Neural cell (in vitro differentiated cells): ENCODE measurements around the gene BPI. TPM values are rescaled to one million over a fixed set of nuclear protein-coding genes. Genes with fewer than 3 reads are reported as not detected.
"Not testable (repeated sequence)": the region's sequence is repeated elsewhere in the genome, so short reads cannot be mapped to it uniquely, and the experiment has no call there.

ENCODE experiments used
- H2AFZ ChIP-seq: fragments of 200-600, 300-800 bp; sonication (generic), shearing (Covaris generic); 2 replicates; pipeline ENCODE4 v1.6.0; 2014; ENCODE audit warnings: low read depth, mild to moderate bottlenecking, antibody characterized with exemption, low read length, moderate library complexity
- H3F3A ChIP-seq: fragments of 200-600 bp; shearing (Covaris generic); 2 replicates; pipeline ENCODE4 v1.6.1; 2016; ENCODE audit warnings: mild to moderate bottlenecking, moderate library complexity, mixed read lengths, antibody characterized with exemption, low read length; ENCODE audit not compliant: insufficient read depth, poor library complexity, severe bottlenecking
- H3K27ac ChIP-seq: fragments of 200-600, 300-800 bp; sonication (generic), shearing (Covaris generic); 2 replicates; pipeline ENCODE4 v1.5.1; 2014; ENCODE audit warnings: mild to moderate bottlenecking, low read length, moderate library complexity
- H3K27me3 ChIP-seq: fragments of 300-800, 200-600 bp; sonication (generic), shearing (Covaris generic); 2 replicates; pipeline ENCODE4 v1.6.0; 2014; ENCODE audit warnings: mild to moderate bottlenecking, low read depth, low read length, moderate library complexity; ENCODE audit not compliant: insufficient read depth
- H3K36me3 ChIP-seq: fragments of 300-800, 200-600 bp; sonication (generic), shearing (Covaris generic); 2 replicates; pipeline ENCODE4 v1.5.1; 2014; ENCODE audit warnings: mild to moderate bottlenecking, antibody characterized with exemption, low read length, moderate library complexity; ENCODE audit not compliant: insufficient read depth
- H3K4me2 ChIP-seq: fragments of 300-800, 200-600 bp; sonication (generic), shearing (Covaris generic); 2 replicates; pipeline ENCODE4 v1.6.0; 2014; ENCODE audit warnings: mild to moderate bottlenecking, low read length
- H3K4me3 ChIP-seq: fragments of 300-800, 200-600 bp; sonication (generic), shearing (Covaris generic); 2 replicates; pipeline ENCODE4 v1.5.1; 2014; ENCODE audit warnings: mild to moderate bottlenecking, low read length, moderate library complexity
- H3K79me2 ChIP-seq: fragments of 200-600 bp; shearing (Covaris generic); replicated peaks from 2 replicates; pipeline ENCODE4 v1.6.0; 2014; ENCODE audit warnings: mild to moderate bottlenecking, low read length, moderate library complexity; ENCODE audit not compliant: insufficient read depth
- H3K9ac ChIP-seq: fragments of 300-800, 200-600 bp; sonication (generic), shearing (Covaris generic); 2 replicates; pipeline ENCODE4 v1.6.1; 2016; ENCODE audit warnings: mild to moderate bottlenecking, low read length, mixed read lengths
- H3K9me2 ChIP-seq: fragments of 200-600 bp; shearing (Covaris generic); 2 replicates; pipeline ENCODE4 v1.6.1; 2016; ENCODE audit warnings: mild to moderate bottlenecking, low read length, mixed read lengths; ENCODE audit not compliant: insufficient read depth
- H3K9me3 ChIP-seq: fragments of 200-600, 300-800 bp; sonication (generic), shearing (Covaris generic); 2 replicates; pipeline ENCODE4 v1.6.1; 2016; ENCODE audit warnings: mild to moderate bottlenecking, mixed run types, low read length, moderate library complexity, mixed read lengths
- H4K20me1 ChIP-seq: fragments of 200-600 bp; shearing (Covaris generic); 2 replicates; pipeline ENCODE4 v1.6.1; 2016; ENCODE audit warnings: mild to moderate bottlenecking, mixed run types; ENCODE audit not compliant: insufficient read depth
- CTCF ChIP-seq: fragments of 450-650 bp; IDR thresholded peaks from 2 replicates; pipeline ENCODE4 v1.5.1; 2014; ENCODE audit warnings: antibody characterized with exemption, mild to moderate bottlenecking, moderate library complexity; ENCODE audit not compliant: poor library complexity, severe bottlenecking
- EP300 ChIP-seq: fragments of 450-650 bp; conservative IDR thresholded peaks from 2 replicates; pipeline ENCODE4 v1.6.1; 2014; ENCODE audit warnings: antibody characterized with exemption, mild to moderate bottlenecking, moderate library complexity; ENCODE audit not compliant: poor library complexity, severe bottlenecking
- EZH2 ChIP-seq: fragments of 200-600, 300-800 bp; shearing (Covaris generic), sonication (generic); IDR thresholded peaks from 2 replicates; pipeline ENCODE4 v1.6.1; 2014; ENCODE audit warnings: antibody characterized with exemption, low read length, borderline replicate concordance, mild to moderate bottlenecking; ENCODE audit not compliant: insufficient read depth, poor library complexity, severe bottlenecking
- MXI1 ChIP-seq: fragments of 450-650 bp; conservative IDR thresholded peaks from 2 replicates; pipeline ENCODE4 v1.6.1; 2014; ENCODE audit warnings: antibody characterized with exemption, mild to moderate bottlenecking; ENCODE audit not compliant: poor library complexity, severe bottlenecking
- POLR2AphosphoS5 ChIP-seq: IDR thresholded peaks from 2 replicates; pipeline ENCODE4 v1.6.1; 2012
- RAD21 ChIP-seq: fragments of 450-650 bp; conservative IDR thresholded peaks from 2 replicates; pipeline ENCODE4 v1.6.1; 2014; ENCODE audit warnings: antibody characterized with exemption, mild to moderate bottlenecking, moderate library complexity
- SMC3 ChIP-seq: fragments of 450-650 bp; conservative IDR thresholded peaks from 2 replicates; pipeline ENCODE4 v1.6.1; 2014; ENCODE audit warnings: antibody characterized with exemption, mild to moderate bottlenecking, moderate library complexity; ENCODE audit not compliant: poor library complexity
- TAF1 ChIP-seq: IDR thresholded peaks from 2 replicates; pipeline ENCODE4 v1.6.1; 2012; ENCODE audit warnings: low read depth
- polyA plus RNA-seq: library from polyadenylated mRNA; depleted of rRNA; stranded (reverse); fragments of >200 nt; gene quantifications from 2 replicates; pipeline ENCODE4 v1.2.3, GENCODE V29; 2014

Gene BPI
- polyA plus RNA-seq, 1 donor from 2014 or later = not detected

- no peak overlapping the region for H2AFZ ChIP-seq
- no peaks in the 10 kb centered on the region for H4K20me1 ChIP-seq
- H3K4me2 ChIP-seq = no peak overlapping the region
- TF ChIP-seq SMC3 (no peak), CTCF (no peak), POLR2AphosphoS5 (no peak), EZH2 (no peak), TAF1 (no peak), RAD21 (no peak), EP300 (no peak), MXI1 (no peak)
- no peaks in the 10 kb centered on the region for H3K36me3 ChIP-seq
- H3K4me3 ChIP-seq = no peak overlapping the region
- H3K9ac ChIP-seq = no peak overlapping the region
- no peaks in the 10 kb centered on the region for H3F3A ChIP-seq
- H3K9me3 ChIP-seq = no peaks in the 10 kb centered on the region
- H3K27me3 ChIP-seq = no peaks in the 10 kb centered on the region
- no peak overlapping the region for H3K27ac ChIP-seq
- no peaks in the 10 kb centered on the region for H3K79me2 ChIP-seq
- H3K9me2 ChIP-seq = no peaks in the 10 kb centered on the region
Measured at GRCh38 chr20:38311091-38311490, 7.1 kb downstream of the BPI start.

GRCh38 chr20:38311491-38311890, 7.5 kb downstream of the BPI start:
- no peak overlapping the region for H2AFZ ChIP-seq
- H4K20me1 ChIP-seq = no peaks in the 10 kb centered on the region
- no peaks in the 10 kb centered on the region for H3K9me2 ChIP-seq
- no peak overlapping the region for H3K4me2 ChIP-seq
- no peaks in the 10 kb centered on the region for H3F3A ChIP-seq
- H3K27me3 ChIP-seq = no peaks in the 10 kb centered on the region
- H3K27ac ChIP-seq = no peak overlapping the region
- no peaks in the 10 kb centered on the region for H3K36me3 ChIP-seq
- H3K79me2 ChIP-seq = no peaks in the 10 kb centered on the region
- no peak for TF ChIP-seq TAF1
- no peak for TF ChIP-seq POLR2AphosphoS5
- TF ChIP-seq EZH2 = no peak
- no peak for TF ChIP-seq MXI1
- H3K9me3 ChIP-seq = no peaks in the 10 kb centered on the region
- no peak overlapping the region for H3K9ac ChIP-seq
- H3K4me3 ChIP-seq = no peak overlapping the region

- Histone ChIP-seq H3K27ac (no peak overlapping the region), H3K9me2 (no peaks in the 10 kb centered on the region), H3K9me3 (no peaks in the 10 kb centered on the region), H3K27me3 (no peaks in the 10 kb centered on the region), H3K79me2 (no peaks in the 10 kb centered on the region), H4K20me1 (no peaks in the 10 kb centered on the region), H3K36me3 (no peaks in the 10 kb centered on the region), H3F3A (no peaks in the 10 kb centered on the region), H3K4me3 (no peak overlapping the region), H2AFZ (no peak overlapping the region), H3K9ac (no peak overlapping the region), H3K4me2 (no peak overlapping the region)
- no peak for TF ChIP-seq RAD21
- TF ChIP-seq SMC3 = no peak
- no peak for TF ChIP-seq TAF1
- no peak for TF ChIP-seq MXI1
- no peak for TF ChIP-seq POLR2AphosphoS5
- TF ChIP-seq CTCF = no peak
- no peak for TF ChIP-seq EZH2
Measured at GRCh38 chr20:38313676-38314075, 9.7 kb downstream of the BPI start.

GRCh38 chr20:38314350-38314749, 10.4 kb downstream of the BPI start:
- H3K9ac ChIP-seq, H4K20me1 ChIP-seq, H2AFZ ChIP-seq, H3F3A ChIP-seq, H3K79me2 ChIP-seq, H3K27ac ChIP-seq, H3K4me3 ChIP-seq, H3K9me2 ChIP-seq, H3K4me2 ChIP-seq, H3K9me3 ChIP-seq, H3K27me3 ChIP-seq, H3K36me3 ChIP-seq: not testable (repeated sequence)
